Right lobe of liver (tissue), 4 donors: ENCODE results near the gene GABRR2.

Source experiments
- POLR2A ChIP-seq: fragments of 450-650 bp; IDR thresholded peaks from one replicate; pipeline ENCODE4 v1.6.1; 2017; ENCODE audit warnings: antibody characterized with exemption, mild to moderate bottlenecking
- TF ChIP-seq, protein P1 (sequence below), 4 donors: fragments of 200-600 bp in 3 of 4; fragments of 450-650 bp in 1 of 4; IDR thresholded peaks; one replicate each; pipeline versions ENCODE4 v1.5.1 to v1.8.0; 2016 to 2022; ENCODE audit warnings: antibody characterized with exemption in 4 of 4, mild to moderate bottlenecking in 2 of 4
- donor health status: DM: no; HTN: no; CAD: no.
- donor health status: DM: no; HTN: no; CAD: no.
- donor health status: DM: no; HTN: yes; CAD: no.

DNA sequence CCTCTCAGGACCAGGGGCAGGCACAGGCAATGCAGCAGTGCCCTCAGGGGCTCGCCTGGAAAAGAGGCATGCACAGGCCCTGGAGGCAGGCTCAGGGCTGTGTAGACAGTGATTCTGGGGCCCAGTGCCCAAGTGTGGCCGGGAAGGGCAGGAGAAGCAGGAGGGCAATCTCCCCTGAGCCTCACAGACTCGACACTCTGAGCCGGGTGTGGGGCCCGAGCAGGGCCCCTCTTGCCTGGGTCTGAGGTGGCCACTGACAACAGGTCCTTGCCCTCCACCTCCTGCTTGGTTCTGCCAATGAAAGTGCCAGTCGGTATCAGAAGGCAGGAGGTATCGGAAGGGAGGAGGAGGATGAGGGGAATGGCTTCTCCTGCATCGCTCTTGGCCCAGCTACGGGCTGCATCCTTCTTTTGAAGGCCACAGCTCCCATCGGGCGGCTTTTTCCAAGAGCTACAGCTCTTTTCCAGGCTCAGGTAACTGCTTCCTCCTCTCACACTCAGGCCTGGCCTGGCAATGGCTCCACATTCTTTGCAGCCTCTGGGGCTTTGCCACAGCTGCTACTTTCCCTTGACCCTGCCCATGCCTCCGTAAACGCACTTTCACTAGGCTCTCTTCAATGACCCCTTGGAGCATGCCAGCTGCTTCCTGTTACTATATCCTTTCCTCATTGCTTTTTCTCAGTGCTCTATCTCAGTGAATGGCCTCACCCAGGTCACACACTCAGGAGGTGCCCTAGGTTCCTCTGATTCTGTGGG, 24.5 kb downstream of the GABRR2 start:
- TF ChIP-seq, protein P1, sequence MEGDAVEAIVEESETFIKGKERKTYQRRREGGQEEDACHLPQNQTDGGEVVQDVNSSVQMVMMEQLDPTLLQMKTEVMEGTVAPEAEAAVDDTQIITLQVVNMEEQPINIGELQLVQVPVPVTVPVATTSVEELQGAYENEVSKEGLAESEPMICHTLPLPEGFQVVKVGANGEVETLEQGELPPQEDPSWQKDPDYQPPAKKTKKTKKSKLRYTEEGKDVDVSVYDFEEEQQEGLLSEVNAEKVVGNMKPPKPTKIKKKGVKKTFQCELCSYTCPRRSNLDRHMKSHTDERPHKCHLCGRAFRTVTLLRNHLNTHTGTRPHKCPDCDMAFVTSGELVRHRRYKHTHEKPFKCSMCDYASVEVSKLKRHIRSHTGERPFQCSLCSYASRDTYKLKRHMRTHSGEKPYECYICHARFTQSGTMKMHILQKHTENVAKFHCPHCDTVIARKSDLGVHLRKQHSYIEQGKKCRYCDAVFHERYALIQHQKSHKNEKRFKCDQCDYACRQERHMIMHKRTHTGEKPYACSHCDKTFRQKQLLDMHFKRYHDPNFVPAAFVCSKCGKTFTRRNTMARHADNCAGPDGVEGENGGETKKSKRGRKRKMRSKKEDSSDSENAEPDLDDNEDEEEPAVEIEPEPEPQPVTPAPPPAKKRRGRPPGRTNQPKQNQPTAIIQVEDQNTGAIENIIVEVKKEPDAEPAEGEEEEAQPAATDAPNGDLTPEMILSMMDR (IDR thresholded peaks at IDR 0.05) = no peak
- no peak for TF ChIP-seq POLR2A
